A549 (cell line): ENCODE data around the gene ZNF441. TPM values are rescaled to one million over a fixed set of nuclear protein-coding genes. Genes with fewer than 3 reads are reported as not detected.

ENCODE experiments used
- ATAC-seq, 2 experiments: fragments of 200-7000 bp in 1 of 2; fragments of >200 bp in 1 of 2; cut with Nextera tagmentation in 1 of 2; cut with Tn5 transposase in 1 of 2; 3 replicates each; pipeline versions ENCODE4 v1.8.0 to v1.9.1; 2018 to 2020; ENCODE audit warnings: mild to moderate bottlenecking in 1 of 2, moderate library complexity in 1 of 2
- CTCF ChIA-PET: fragments of 300-600 bp; sonication (Branson Sonifier 250); formaldehyde crosslinking; extraction: SDS; loops from one replicate; lab custom pipeline; 2021; ENCODE audit warnings: antibody characterized with exemption, inconsistent platforms; lab: Yijun Ruan, JAX
- POLR2A ChIA-PET: fragments of 350-600 bp; formaldehyde crosslinking; extraction: SDS; loops from one replicate; lab custom pipeline; 2021; ENCODE audit warnings: antibody characterized with exemption, inconsistent platforms; lab: Yijun Ruan, JAX
- DNase-seq, 2 experiments: peaks; one replicate each; pipeline versions ENCODE4 v3.0.0 to v3.0.0-alpha.2; 2011 to 2016; ENCODE audit warnings: low read depth in 1 of 2, low spot score in 1 of 2
- FAIRE-seq: peaks from 2 replicates; lab custom pipeline; 2011; peaks lifted over from hg19 to GRCh38; lab: Jason Lieb, UNC
- H3K27ac ChIP-seq, 2 experiments: fragments of >200 bp; sonication (Bioruptor Twin); formaldehyde crosslinking; 3 replicates each; pipeline ENCODE4 v1.5.1; 2016 to 2017
- H3K4me1 ChIP-seq: fragments of >200 bp; sonication (Bioruptor Twin); formaldehyde crosslinking; 3 replicates; pipeline ENCODE4 v1.6.1; 2016
- H3K4me2 ChIP-seq: fragments of >200 bp; sonication (Bioruptor Twin); formaldehyde crosslinking; 3 replicates; pipeline ENCODE4 v1.6.1; 2016
- H3K4me3 ChIP-seq: fragments of >200 bp; sonication (Bioruptor Twin); formaldehyde crosslinking; 3 replicates; pipeline ENCODE4 v1.5.1; 2016
- H3K9me3 ChIP-seq: fragments of >200 bp; sonication (Bioruptor Twin); formaldehyde crosslinking; 3 replicates; pipeline ENCODE4 v1.6.1; 2016
- CBX8 ChIP-seq: fragments of 200-600 bp; sonication (generic); IDR thresholded peaks from 2 replicates; pipeline ENCODE4 v1.6.1; 2016
- EHMT2 ChIP-seq: fragments of 200-600 bp; sonication (generic); IDR thresholded peaks from 2 replicates; pipeline ENCODE4 v1.6.1; 2016; ENCODE audit warnings: antibody characterized with exemption, low read depth, mild to moderate bottlenecking, moderate library complexity
- EP300 ChIP-seq, 2 experiments: fragments of >200 bp; sonication (Bioruptor Twin); formaldehyde crosslinking; IDR thresholded peaks; 2 replicates in 1 of 2; 3 replicates in 1 of 2; pipeline ENCODE4 v1.6.1; 2016 to 2017
- ESRRA ChIP-seq: fragments of 150-350 bp; IDR thresholded peaks from 2 replicates; pipeline ENCODE4 v1.6.1; 2014; ENCODE audit warnings: mild to moderate bottlenecking, low read length, borderline replicate concordance
- FOXS1 ChIP-seq: fragments of 250-450 bp; sonication (Bioruptor Pico); IDR thresholded peaks from 2 replicates; pipeline ENCODE4 v1.5.0; 2020; ENCODE audit warnings: mild to moderate bottlenecking, moderate library complexity
- HEYL ChIP-seq: fragments of 250-450 bp; sonication (Bioruptor Pico); IDR thresholded peaks from 2 replicates; pipeline ENCODE4 v1.8.0; 2021; ENCODE audit warnings: mild to moderate bottlenecking, moderate library complexity
- HOXB13 ChIP-seq: fragments of 250-450 bp; sonication (Bioruptor Pico); IDR thresholded peaks from 2 replicates; pipeline ENCODE4 v1.5.0; 2020; ENCODE audit warnings: low read depth, mild to moderate bottlenecking, moderate library complexity
- HOXB5 ChIP-seq: fragments of 250-450 bp; sonication (Bioruptor Pico); IDR thresholded peaks from 2 replicates; pipeline ENCODE4 v1.5.0; 2020; ENCODE audit warnings: mild to moderate bottlenecking, moderate library complexity
- JUN ChIP-seq, 2 experiments: fragments of >200 bp; sonication (Bioruptor Twin); formaldehyde crosslinking; IDR thresholded peaks; 2 replicates in 1 of 2; 3 replicates in 1 of 2; pipeline ENCODE4 v1.6.1; 2016 to 2017
- MAZ ChIP-seq: fragments of 150-350 bp; IDR thresholded peaks from 2 replicates; pipeline ENCODE4 v1.6.1; 2014; ENCODE audit warnings: antibody characterized with exemption, low read depth, low read length, borderline replicate concordance
- POLR2A ChIP-seq: IDR thresholded peaks from 2 replicates; pipeline ENCODE4 v1.6.1; 2012; ENCODE audit warnings: mild to moderate bottlenecking, low read length
- RAD21 ChIP-seq, 2 experiments: fragments of >200 bp in 1 of 2; sonication (Bioruptor Twin) in 1 of 2; formaldehyde crosslinking in 1 of 2; IDR thresholded peaks in 1 of 2; conservative IDR thresholded peaks in 1 of 2; 2 replicates in 1 of 2; 3 replicates in 1 of 2; pipeline ENCODE4 v1.6.1; 2012 to 2018; ENCODE audit warnings: inconsistent platforms in 1 of 2
- RCOR1 ChIP-seq: fragments of 150-350 bp; IDR thresholded peaks from 2 replicates; pipeline ENCODE4 v1.6.1; 2014; ENCODE audit warnings: antibody characterized with exemption, low read length, low read depth
- RNF2 ChIP-seq: fragments of 200-600 bp; sonication (generic); IDR thresholded peaks from 2 replicates; pipeline ENCODE4 v1.6.1; 2016; ENCODE audit warnings: low read depth, mild to moderate bottlenecking, antibody characterized with exemption, moderate library complexity, borderline replicate concordance
- SREBF2 ChIP-seq: fragments of 450-650 bp; IDR thresholded peaks from 2 replicates; pipeline ENCODE4 v1.6.1; 2014; ENCODE audit warnings: mild to moderate bottlenecking, moderate library complexity
- ZC3H11A ChIP-seq: fragments of 450-650 bp; IDR thresholded peaks from 2 replicates; pipeline ENCODE4 v1.6.1; 2014; ENCODE audit warnings: antibody characterized with exemption, mild to moderate bottlenecking
- ZNF302 ChIP-seq: fragments of 250-450 bp; sonication (Bioruptor Pico); IDR thresholded peaks from 2 replicates; pipeline ENCODE4 v1.9.0; 2021; ENCODE audit warnings: inconsistent platforms, mild to moderate bottlenecking, moderate library complexity
- WGBS: methylation state at CpG from one replicate; pipeline ENCODE4 v1.1.6; 2017; ENCODE audit errors: missing lambda C conversion rate; 5-methylcytosine and 5-hydroxymethylcytosine counted together
- polyA plus RNA-seq, 4 experiments: library from polyadenylated mRNA; depleted of rRNA in 3 of 4; stranded (reverse); fragments of >200 nt; fragmentation: RNase III in 1 of 4; extraction: RNeasy Plus Mini Kit Qiagen cat#74134 plus additional on column Dnase treatment in 1 of 4; gene quantifications; 2 replicates in 3 of 4; 3 replicates in 1 of 4; pipeline ENCODE4 v1.2.3, GENCODE V29; 2011 to 2017
- TF ChIP-seq, protein P1 (sequence below): fragments of 450-650 bp; IDR thresholded peaks from 2 replicates; pipeline ENCODE4 v1.6.1; 2014; ENCODE audit warnings: antibody characterized with exemption
- TF ChIP-seq, protein P2 (sequence below): fragments of >200 bp; sonication (Bioruptor Twin); formaldehyde crosslinking; IDR thresholded peaks from 3 replicates; pipeline ENCODE4 v1.6.1; 2016
- TF ChIP-seq, protein P3 (sequence below): fragments of 200-600 bp; sonication (generic); IDR thresholded peaks from 2 replicates; pipeline ENCODE4 v1.6.1; 2016; ENCODE audit warnings: antibody characterized with exemption, mild to moderate bottlenecking, moderate library complexity
- TF ChIP-seq, protein P4 (sequence below): fragments of 150-350 bp; IDR thresholded peaks from 2 replicates; pipeline ENCODE4 v1.6.1; 2014; ENCODE audit warnings: low read depth, mild to moderate bottlenecking, low read length
- TF ChIP-seq, protein P5 (sequence below): IDR thresholded peaks from 2 replicates; pipeline ENCODE4 v1.6.1; 2012; ENCODE audit warnings: low read depth, borderline replicate concordance
- TF ChIP-seq, protein P6 (sequence below): fragments of >200 bp; sonication (Bioruptor Twin); formaldehyde crosslinking; IDR thresholded peaks from 2 replicates; pipeline ENCODE4 v1.6.1; 2016

ZNF441 gene
- polyA plus RNA-seq, 2 of the 4 experiments (the other 2 are of a cell fraction), result 0.01 TPM

DNA sequence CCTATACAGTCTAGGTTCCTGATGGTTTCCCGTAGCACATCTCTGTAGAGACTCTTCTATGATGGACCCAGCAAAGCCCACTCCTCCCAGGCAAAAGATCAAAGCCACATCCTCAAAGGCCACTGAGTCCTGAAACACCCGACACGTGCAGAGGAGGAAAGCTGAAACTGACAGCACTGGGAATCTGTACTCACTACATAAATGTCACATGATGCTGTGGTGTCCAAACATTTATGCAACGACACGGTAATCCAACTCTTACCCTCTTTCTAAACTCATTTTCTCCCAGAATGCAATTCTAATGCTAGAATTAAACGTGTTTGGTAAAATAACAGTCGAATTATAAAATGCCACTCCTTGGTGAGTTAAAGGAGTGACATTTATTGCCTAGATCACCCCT lies 7.0 kb upstream of the ZNF441 start:
- WGBS, result 13% methylated on average over 7 of the region's 7 CpGs
- no peak overlapping the region for H3K4me2 ChIP-seq
- TF ChIP-seq SREBF2 (no peak), MAZ (no peak), HEYL (CRISPR knock-in tag) (no peak), ZNF302 (no peak), JUN (IDR thresholded peaks at IDR 0.05) (no peak), RAD21 (conservative IDR thresholded peaks at IDR 0.05 in 1 of 2, IDR thresholded peaks at IDR 0.05 in 1 of 2) (no peak), CBX8 (no peak), ZC3H11A (no peak), HOXB13 (CRISPR knock-in tag) (no peak), POLR2A (no peak), EHMT2 (no peak), RNF2 (no peak), FOXS1 (CRISPR knock-in tag) (no peak)
- TF ChIP-seq, protein P1, sequence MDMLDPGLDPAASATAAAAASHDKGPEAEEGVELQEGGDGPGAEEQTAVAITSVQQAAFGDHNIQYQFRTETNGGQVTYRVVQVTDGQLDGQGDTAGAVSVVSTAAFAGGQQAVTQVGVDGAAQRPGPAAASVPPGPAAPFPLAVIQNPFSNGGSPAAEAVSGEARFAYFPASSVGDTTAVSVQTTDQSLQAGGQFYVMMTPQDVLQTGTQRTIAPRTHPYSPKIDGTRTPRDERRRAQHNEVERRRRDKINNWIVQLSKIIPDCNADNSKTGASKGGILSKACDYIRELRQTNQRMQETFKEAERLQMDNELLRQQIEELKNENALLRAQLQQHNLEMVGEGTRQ, result no peak
- TF ChIP-seq, protein P2, sequence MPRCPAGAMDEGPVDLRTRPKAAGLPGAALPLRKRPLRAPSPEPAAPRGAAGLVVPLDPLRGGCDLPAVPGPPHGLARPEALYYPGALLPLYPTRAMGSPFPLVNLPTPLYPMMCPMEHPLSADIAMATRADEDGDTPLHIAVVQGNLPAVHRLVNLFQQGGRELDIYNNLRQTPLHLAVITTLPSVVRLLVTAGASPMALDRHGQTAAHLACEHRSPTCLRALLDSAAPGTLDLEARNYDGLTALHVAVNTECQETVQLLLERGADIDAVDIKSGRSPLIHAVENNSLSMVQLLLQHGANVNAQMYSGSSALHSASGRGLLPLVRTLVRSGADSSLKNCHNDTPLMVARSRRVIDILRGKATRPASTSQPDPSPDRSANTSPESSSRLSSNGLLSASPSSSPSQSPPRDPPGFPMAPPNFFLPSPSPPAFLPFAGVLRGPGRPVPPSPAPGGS, result no peak
- TF ChIP-seq, all 56 proteins: peak for 0
- no peak overlapping the region for H3K27ac ChIP-seq
- FAIRE-seq, result no peak
- no peak for ATAC-seq
- peaks cover 7% of the 10 kb centered on the region; the same call in 1 of the 3 replicates for H3K9me3 ChIP-seq
- no peaks in the 10 kb centered on the region for H3K4me1 ChIP-seq
- CTCF ChIA-PET, result no interaction called here
- no peak for DNase-seq
- POLR2A ChIA-PET, result no interaction called here
- no peak overlapping the region for H3K4me3 ChIP-seq

DNA sequence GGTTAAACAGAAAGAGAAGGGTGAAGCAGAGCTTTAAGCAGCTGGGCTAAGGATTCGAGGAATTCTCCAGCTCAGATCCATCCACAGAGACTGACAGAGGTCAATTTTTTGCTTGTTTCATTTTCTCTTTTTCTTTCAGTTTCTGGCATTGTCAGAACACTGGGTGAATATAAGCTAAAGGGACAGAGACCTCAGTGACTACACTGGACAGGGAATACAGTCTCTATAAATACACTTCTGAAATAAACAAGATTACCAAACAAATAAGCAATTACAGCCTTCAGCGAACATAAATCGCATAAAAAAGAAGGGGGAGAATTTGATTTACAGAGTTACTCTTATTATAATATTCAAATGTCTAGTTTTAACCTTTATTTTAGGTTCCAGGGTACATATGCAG lies 3.7 kb upstream of the ZNF441 start:
- Histone ChIP-seq H3K9me3 (no peaks in the 10 kb centered on the region; the same call in 2 of the 3 replicates), H3K4me2 (no peak overlapping the region), H3K27ac (no peak overlapping the region), H3K4me1 (no peaks in the 10 kb centered on the region), H3K4me3 (no peak overlapping the region)
- ChIA-PET CTCF (no interaction called here), POLR2A (no interaction called here)
- FAIRE-seq, result no peak
- no peak for DNase-seq
- TF ChIP-seq, protein P3, sequence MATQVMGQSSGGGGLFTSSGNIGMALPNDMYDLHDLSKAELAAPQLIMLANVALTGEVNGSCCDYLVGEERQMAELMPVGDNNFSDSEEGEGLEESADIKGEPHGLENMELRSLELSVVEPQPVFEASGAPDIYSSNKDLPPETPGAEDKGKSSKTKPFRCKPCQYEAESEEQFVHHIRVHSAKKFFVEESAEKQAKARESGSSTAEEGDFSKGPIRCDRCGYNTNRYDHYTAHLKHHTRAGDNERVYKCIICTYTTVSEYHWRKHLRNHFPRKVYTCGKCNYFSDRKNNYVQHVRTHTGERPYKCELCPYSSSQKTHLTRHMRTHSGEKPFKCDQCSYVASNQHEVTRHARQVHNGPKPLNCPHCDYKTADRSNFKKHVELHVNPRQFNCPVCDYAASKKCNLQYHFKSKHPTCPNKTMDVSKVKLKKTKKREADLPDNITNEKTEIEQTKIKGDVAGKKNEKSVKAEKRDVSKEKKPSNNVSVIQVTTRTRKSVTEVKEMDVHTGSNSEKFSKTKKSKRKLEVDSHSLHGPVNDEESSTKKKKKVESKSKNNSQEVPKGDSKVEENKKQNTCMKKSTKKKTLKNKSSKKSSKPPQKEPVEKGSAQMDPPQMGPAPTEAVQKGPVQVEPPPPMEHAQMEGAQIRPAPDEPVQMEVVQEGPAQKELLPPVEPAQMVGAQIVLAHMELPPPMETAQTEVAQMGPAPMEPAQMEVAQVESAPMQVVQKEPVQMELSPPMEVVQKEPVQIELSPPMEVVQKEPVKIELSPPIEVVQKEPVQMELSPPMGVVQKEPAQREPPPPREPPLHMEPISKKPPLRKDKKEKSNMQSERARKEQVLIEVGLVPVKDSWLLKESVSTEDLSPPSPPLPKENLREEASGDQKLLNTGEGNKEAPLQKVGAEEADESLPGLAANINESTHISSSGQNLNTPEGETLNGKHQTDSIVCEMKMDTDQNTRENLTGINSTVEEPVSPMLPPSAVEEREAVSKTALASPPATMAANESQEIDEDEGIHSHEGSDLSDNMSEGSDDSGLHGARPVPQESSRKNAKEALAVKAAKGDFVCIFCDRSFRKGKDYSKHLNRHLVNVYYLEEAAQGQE, result no peak
- TF ChIP-seq RAD21 (conservative IDR thresholded peaks at IDR 0.05 in 1 of 2, IDR thresholded peaks at IDR 0.05 in 1 of 2) (no peak), ZNF302 (no peak), FOXS1 (CRISPR knock-in tag) (no peak), EHMT2 (no peak), EP300 (IDR thresholded peaks at IDR 0.05) (no peak), POLR2A (no peak), ESRRA (no peak), ZC3H11A (no peak), HOXB5 (CRISPR knock-in tag) (no peak), RCOR1 (no peak), MAZ (no peak)
- TF ChIP-seq, protein P4, sequence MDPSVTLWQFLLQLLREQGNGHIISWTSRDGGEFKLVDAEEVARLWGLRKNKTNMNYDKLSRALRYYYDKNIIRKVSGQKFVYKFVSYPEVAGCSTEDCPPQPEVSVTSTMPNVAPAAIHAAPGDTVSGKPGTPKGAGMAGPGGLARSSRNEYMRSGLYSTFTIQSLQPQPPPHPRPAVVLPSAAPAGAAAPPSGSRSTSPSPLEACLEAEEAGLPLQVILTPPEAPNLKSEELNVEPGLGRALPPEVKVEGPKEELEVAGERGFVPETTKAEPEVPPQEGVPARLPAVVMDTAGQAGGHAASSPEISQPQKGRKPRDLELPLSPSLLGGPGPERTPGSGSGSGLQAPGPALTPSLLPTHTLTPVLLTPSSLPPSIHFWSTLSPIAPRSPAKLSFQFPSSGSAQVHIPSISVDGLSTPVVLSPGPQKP, result no peak
- TF ChIP-seq, protein P5, sequence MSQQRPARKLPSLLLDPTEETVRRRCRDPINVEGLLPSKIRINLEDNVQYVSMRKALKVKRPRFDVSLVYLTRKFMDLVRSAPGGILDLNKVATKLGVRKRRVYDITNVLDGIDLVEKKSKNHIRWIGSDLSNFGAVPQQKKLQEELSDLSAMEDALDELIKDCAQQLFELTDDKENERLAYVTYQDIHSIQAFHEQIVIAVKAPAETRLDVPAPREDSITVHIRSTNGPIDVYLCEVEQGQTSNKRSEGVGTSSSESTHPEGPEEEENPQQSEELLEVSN, result no peak
- TF ChIP-seq, protein P1, result no peak
- TF ChIP-seq, protein P6, sequence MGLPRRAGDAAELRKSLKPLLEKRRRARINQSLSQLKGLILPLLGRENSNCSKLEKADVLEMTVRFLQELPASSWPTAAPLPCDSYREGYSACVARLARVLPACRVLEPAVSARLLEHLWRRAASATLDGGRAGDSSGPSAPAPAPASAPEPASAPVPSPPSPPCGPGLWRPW, result no peak
- 9% methylated on average over 3 of the region's 3 CpGs for WGBS
- no peak for ATAC-seq
